GM23248 (cell line): ENCODE results near the gene CLDN24. TPM values are rescaled to one million over a fixed set of nuclear protein-coding genes. Genes with fewer than 3 reads are reported as not detected.

Experiments
- DNase-seq: peaks from one replicate; pipeline ENCODE4 v3.0.0-alpha.2; 2015
- H2AFZ ChIP-seq: fragments of 200-600 bp; sonication (generic); 2 replicates; pipeline ENCODE4 v1.6.1; 2016; ENCODE audit warnings: antibody characterized with exemption
- H3F3A ChIP-seq: fragments of 200-600 bp; sonication (generic); 2 replicates; pipeline ENCODE4 v1.6.1; 2016; ENCODE audit warnings: mild to moderate bottlenecking, antibody characterized with exemption, mixed run types; ENCODE audit not compliant: insufficient read depth
- H3K27ac ChIP-seq: fragments of 200-600 bp; sonication (generic); 2 replicates; pipeline ENCODE4 v1.5.1; 2016; ENCODE audit warnings: mild to moderate bottlenecking
- H3K27me3 ChIP-seq: fragments of 200-600 bp; sonication (generic); replicated peaks from 2 replicates; pipeline ENCODE4 v1.6.1; 2016; ENCODE audit warnings: mild to moderate bottlenecking; ENCODE audit not compliant: insufficient read depth
- H3K36me3 ChIP-seq: fragments of 200-600 bp; sonication (generic); 2 replicates; pipeline ENCODE4 v1.6.1; 2016; ENCODE audit warnings: low read depth, mild to moderate bottlenecking
- H3K4me1 ChIP-seq: fragments of 200-600 bp; sonication (generic); 2 replicates; pipeline ENCODE4 v1.6.1; 2016; ENCODE audit warnings: mild to moderate bottlenecking; ENCODE audit not compliant: insufficient read depth
- H3K4me2 ChIP-seq: fragments of 200-600 bp; sonication (generic); one replicate; pipeline ENCODE4 v1.6.1; 2016; ENCODE audit warnings: mild to moderate bottlenecking; ENCODE audit not compliant: unreplicated experiment
- H3K4me3 ChIP-seq: fragments of 200-600 bp; sonication (generic); 2 replicates; pipeline ENCODE4 v1.5.1; 2016; ENCODE audit warnings: mild to moderate bottlenecking
- H3K79me2 ChIP-seq: fragments of 200-600 bp; sonication (generic); 2 replicates; pipeline ENCODE4 v1.6.1; 2016; ENCODE audit warnings: mild to moderate bottlenecking; ENCODE audit not compliant: insufficient read depth
- H3K9ac ChIP-seq: fragments of 200-600 bp; sonication (generic); 2 replicates; pipeline ENCODE4 v1.6.1; 2016; ENCODE audit warnings: mild to moderate bottlenecking
- H3K9me2 ChIP-seq: fragments of 200-600 bp; sonication (generic); 2 replicates; pipeline ENCODE4 v1.6.1; 2016; ENCODE audit warnings: mixed run types, mild to moderate bottlenecking, moderate library complexity; ENCODE audit not compliant: insufficient read depth
- H3K9me3 ChIP-seq: fragments of 200-600 bp; sonication (generic); one replicate; pipeline ENCODE4 v1.6.1; 2017; ENCODE audit warnings: low read depth
- H4K20me1 ChIP-seq: fragments of 200-600 bp; sonication (generic); 2 replicates; pipeline ENCODE4 v1.6.0; 2016; ENCODE audit not compliant: insufficient read depth
- EZH2 ChIP-seq: fragments of 200-600 bp; sonication (generic); IDR thresholded peaks from 2 replicates; pipeline ENCODE4 v1.6.1; 2018; ENCODE audit warnings: antibody characterized with exemption, mild to moderate bottlenecking; ENCODE audit not compliant: insufficient read depth, poor library complexity, severe bottlenecking
- EZH2phosphoT487 ChIP-seq: fragments of 200-600 bp; sonication (generic); IDR thresholded peaks from 2 replicates; pipeline ENCODE4 v1.6.1; 2018; ENCODE audit warnings: antibody characterized with exemption, moderate library complexity, mild to moderate bottlenecking, low read depth; ENCODE audit not compliant: insufficient read depth
- WGBS, 2 experiments: methylation state at CpG; one replicate each; pipeline ENCODE4 v1.1.6; 2015 to 2017; ENCODE audit warnings: low lambda C conversion rate in 2 of 2, low coverage in 1 of 2; ENCODE audit errors: missing lambda C conversion rate in 2 of 2; 5-methylcytosine and 5-hydroxymethylcytosine counted together
- in situ Hi-C: fragments of 300-500 bp; cut with MboI; formaldehyde crosslinking; loops from 2 replicates; pipeline ENCODE4 v1.15.0; 2020
- polyA plus RNA-seq: library from polyadenylated mRNA; unstranded; fragments of >200 nt; fragmentation: Nextera tagmentation; extraction: Ambion mirVana; gene quantifications from 2 replicates; pipeline ENCODE4 v1.2.1, GENCODE V29; 2016
- total RNA-seq: library from RNA; depleted of rRNA; stranded (reverse); fragments of >200 nt; shearing (Covaris generic); gene quantifications from 2 replicates; pipeline ENCODE4 v1.2.3, GENCODE V29; 2014

CLDN24 gene
- total and polyA plus RNA-seq, 2 experiments from 2014 or later: not detected

DNA sequence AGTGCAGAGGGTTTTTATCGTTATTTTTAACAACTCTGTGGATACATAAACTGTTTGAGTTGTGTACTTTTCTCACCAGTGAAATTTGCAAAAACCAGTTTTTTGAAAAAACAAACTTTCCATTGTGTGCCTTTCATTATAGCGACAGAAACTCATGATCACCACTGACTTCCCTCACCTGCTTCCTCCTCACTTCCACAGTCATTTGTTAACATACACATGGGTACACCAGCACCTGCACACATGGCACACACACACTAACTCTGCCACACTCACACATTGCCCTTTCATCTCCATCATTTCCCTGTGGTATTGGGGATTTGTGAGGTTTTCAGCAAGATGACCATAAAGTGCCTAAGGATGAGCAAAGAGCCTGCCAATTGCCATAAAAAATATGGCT is 22.8 kb downstream of the CLDN24 start:
- H3K27me3 ChIP-seq: no peaks in the 10 kb centered on the region
- in situ Hi-C loops: no loop called here
- TF ChIP-seq EZH2 (no peak), EZH2phosphoT487 (no peak)

DNA sequence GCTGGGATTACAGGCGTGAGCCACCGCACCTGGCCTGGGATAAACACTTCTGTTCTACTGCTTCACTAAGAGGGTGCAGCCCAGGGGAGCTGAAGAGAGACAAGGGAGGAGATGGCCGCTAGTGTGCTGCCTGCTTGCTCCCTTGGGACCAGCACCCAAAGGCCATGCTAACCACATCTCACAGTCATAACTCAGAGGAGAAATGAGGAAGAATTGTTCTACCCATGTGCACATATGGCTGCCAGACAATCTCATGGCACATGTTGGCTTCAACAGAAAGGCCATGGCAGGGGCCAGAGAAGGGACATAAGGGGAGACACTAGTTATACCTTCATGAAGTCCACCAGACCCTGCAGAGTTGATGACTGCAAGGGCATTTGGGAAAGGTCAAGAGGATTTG is 24.6 kb downstream of the CLDN24 start:
- Histone ChIP-seq H3K4me1 (no peaks in the 10 kb centered on the region), H3K9me2 (no peaks in the 10 kb centered on the region), H3K9ac (no peak overlapping the region), H3K27me3 (no peaks in the 10 kb centered on the region), H3K4me2 (no peak overlapping the region), H3K4me3 (no peak overlapping the region), H3K79me2 (0 out of 2 replicates have a peak, but pooled peaks cover 6% of the 10 kb centered on the region), H3K27ac (no peak overlapping the region), H4K20me1 (0 out of 2 replicates have a peak, but pooled peaks cover 4% of the 10 kb centered on the region), H3F3A (0 out of 2 replicates have a peak, but pooled peaks cover 3% of the 10 kb centered on the region), H2AFZ (no peak overlapping the region), H3K9me3 (no peaks in the 10 kb centered on the region), H3K36me3 (peaks cover 59% of the 10 kb centered on the region)
- WGBS, 2 experiments: 89 to 96% methylated on average over 3 of the region's 3 CpGs
- no peak for DNase-seq
- TF ChIP-seq EZH2: no peak
- TF ChIP-seq EZH2phosphoT487: no peak
- in situ Hi-C loops: no loop called here

More for the DNA sequence above, 22.8 kb downstream of the CLDN24 start:
- H3K4me3 ChIP-seq: no peak overlapping the region
- H3K9me2 ChIP-seq: no peaks in the 10 kb centered on the region
- H4K20me1 ChIP-seq: 0 out of 2 replicates have a peak, but pooled peaks cover 4% of the 10 kb centered on the region
- H3K4me1 ChIP-seq: no peaks in the 10 kb centered on the region
- H3K27ac ChIP-seq: no peak overlapping the region
- no peak for DNase-seq
- H3K36me3 ChIP-seq: peaks cover 56% of the 10 kb centered on the region
- H3K9me3 ChIP-seq: no peaks in the 10 kb centered on the region
- no peak overlapping the region for H3K9ac ChIP-seq
- whole genome bisulfite sequencing, 2 experiments: 97 to 98% methylated on average over 2 of the region's 2 CpGs
- no peak overlapping the region for H2AFZ ChIP-seq
- 0 out of 2 replicates have a peak, but pooled peaks cover 3% of the 10 kb centered on the region for H3F3A ChIP-seq
- 0 out of 2 replicates have a peak, but pooled peaks cover 6% of the 10 kb centered on the region for H3K79me2 ChIP-seq
- no peak overlapping the region for H3K4me2 ChIP-seq

GRCh38 chr4:183295711-183296110 is 26.5 kb downstream of the CLDN24 start:
- H3K9ac ChIP-seq: no peak overlapping the region
- 0 out of 2 replicates have a peak, but pooled peaks cover 4% of the 10 kb centered on the region for H4K20me1 ChIP-seq
- H2AFZ ChIP-seq: no peak overlapping the region
- WGBS, 2 experiments: 87% methylated on average over 10 of the region's 10 CpGs
- DNase-seq: no peak
- no peaks in the 10 kb centered on the region for H3K9me2 ChIP-seq
- H3K4me3 ChIP-seq: no peak overlapping the region
- H3K27ac ChIP-seq: no peak overlapping the region
- H3K9me3 ChIP-seq: no peaks in the 10 kb centered on the region
- no peaks in the 10 kb centered on the region for H3K4me1 ChIP-seq
- peaks cover 65% of the 10 kb centered on the region for H3K36me3 ChIP-seq
- no peak overlapping the region for H3K4me2 ChIP-seq
- peaks cover 9% of the 10 kb centered on the region; the same call in 1 of the 2 replicates for H3K79me2 ChIP-seq
- TF ChIP-seq EZH2: no peak
- TF ChIP-seq EZH2phosphoT487: no peak
- no peaks in the 10 kb centered on the region for H3K27me3 ChIP-seq
- H3F3A ChIP-seq: peaks cover 6% of the 10 kb centered on the region; the same call in 1 of the 2 replicates
- in situ Hi-C loops: no loop called here

GRCh38 chr4:183291070-183291469 is 31.2 kb downstream of the CLDN24 start:
- DNase-seq: no peak
- H3K4me3 ChIP-seq: no peak overlapping the region
- no peak overlapping the region for H3K9ac ChIP-seq
- peaks cover 6% of the 10 kb centered on the region; the same call in 1 of the 2 replicates for H3F3A ChIP-seq
- H3K27ac ChIP-seq: no peak overlapping the region
- no peaks in the 10 kb centered on the region for H3K9me2 ChIP-seq
- H4K20me1 ChIP-seq: 0 out of 2 replicates have a peak, but pooled peaks cover 4% of the 10 kb centered on the region
- 96 to 98% methylated on average over 2 of the region's 2 CpGs for WGBS, 2 experiments
- H3K27me3 ChIP-seq: no peaks in the 10 kb centered on the region
- H3K4me1 ChIP-seq: no peaks in the 10 kb centered on the region
- TF ChIP-seq EZH2: no peak
- TF ChIP-seq EZH2phosphoT487: no peak
- H3K79me2 ChIP-seq: peaks cover 9% of the 10 kb centered on the region; the same call in 1 of the 2 replicates
- H3K9me3 ChIP-seq: no peaks in the 10 kb centered on the region
- no peak overlapping the region for H2AFZ ChIP-seq
- in situ Hi-C loops: no loop called here
- no peak overlapping the region for H3K4me2 ChIP-seq
- H3K36me3 ChIP-seq: peaks cover 88% of the 10 kb centered on the region
